Posterior vena cava (tissue), 2 donors: Measurements from ENCODE around the gene SLC25A33. TPM values are rescaled to one million over a fixed set of nuclear protein-coding genes. Genes with fewer than 3 reads are reported as not detected.
"Not testable (repeated sequence)": the region's sequence is repeated elsewhere in the genome, so short reads cannot be mapped to it uniquely, and the experiment has no call there.

Experiments used
- DNase-seq: peaks from one replicate; pipeline ENCODE4 v3.0.0-alpha.2; 2020; ENCODE audit warnings: low spot score
- intact Hi-C, 2 donors: fragments of 100-400 bp; cut with DNase I; formaldehyde crosslinking; loops; one replicate each; pipeline versions ENCODE4 v1.14.1 to v1.14.2; 2022 to 2023
- total RNA-seq, 2 donors: library from RNA; stranded (reverse); fragmentation: NEBNext Ultra II Directional; extraction: Animal tissue kit (Norgen Biotek cat#: 25700); gene quantifications; one replicate each; pipeline ENCODE4 v1.2.1, GENCODE V29; 2021
- donor health status: DM: yes; HTN: yes; CAD: no.
- donor health status: DM: yes; HTN: yes; CAD: no.

The SLC25A33 gene
- total RNA-seq, 2 donors from 2014 or later = 2.3 to 4.5 TPM

- intact Hi-C loops = no loop called here
- DNase-seq = no peak
Measured at GRCh38 chr1:9612162-9612845, 73.0 kb downstream of the SLC25A33 start.

- no peak for DNase-seq
- intact Hi-C loops = no loop called here
Measured at GRCh38 chr1:9612871-9613624, 73.8 kb downstream of the SLC25A33 start.

GRCh38 chr1:9613625-9614299, 74.5 kb downstream of the SLC25A33 start:
- no peak for DNase-seq
- intact Hi-C loops = no loop called here

- DNase-seq = no peak
- intact Hi-C loops = no loop called here
Measured at GRCh38 chr1:9615316-9616063, 76.2 kb downstream of the SLC25A33 start.

DNA sequence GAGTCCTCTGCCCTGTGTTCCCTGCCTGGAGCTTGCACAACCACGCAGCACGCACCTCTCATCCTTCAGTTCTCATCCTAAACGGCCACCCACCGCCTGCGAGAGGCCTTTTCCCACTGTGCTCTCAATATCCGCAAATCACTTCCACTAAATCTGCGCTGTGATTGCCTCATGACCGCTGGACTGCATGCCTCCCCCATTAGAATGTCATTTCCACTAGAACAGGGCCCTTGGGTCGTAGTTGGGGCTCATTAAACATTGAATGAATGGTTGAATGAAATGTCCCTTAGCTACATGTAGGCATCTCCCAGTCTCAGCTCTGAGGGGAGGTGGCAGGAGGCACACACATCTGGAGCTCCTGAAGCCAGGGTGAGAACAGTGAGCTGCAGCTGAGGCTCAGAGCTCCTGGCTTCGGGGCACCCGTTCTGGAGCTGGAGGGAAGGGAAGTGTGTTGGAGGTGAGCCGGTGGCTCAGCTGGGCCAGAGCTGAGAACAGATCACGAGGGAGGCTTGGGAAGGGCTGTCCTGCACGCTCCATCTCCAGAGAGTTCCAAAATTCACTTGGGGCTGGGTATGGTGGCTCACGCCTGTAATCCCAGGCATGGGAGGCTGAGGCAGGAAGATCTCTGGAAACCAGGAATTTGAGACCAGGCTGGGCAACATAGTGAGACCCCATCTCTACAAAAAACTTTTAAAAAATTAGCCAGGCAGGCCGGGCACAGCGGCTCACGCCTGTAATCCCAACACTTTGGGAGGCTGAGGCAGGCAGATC, 79.8 kb downstream of the SLC25A33 start:
- intact Hi-C loops = no loop called here
- no peak for DNase-seq

DNA sequence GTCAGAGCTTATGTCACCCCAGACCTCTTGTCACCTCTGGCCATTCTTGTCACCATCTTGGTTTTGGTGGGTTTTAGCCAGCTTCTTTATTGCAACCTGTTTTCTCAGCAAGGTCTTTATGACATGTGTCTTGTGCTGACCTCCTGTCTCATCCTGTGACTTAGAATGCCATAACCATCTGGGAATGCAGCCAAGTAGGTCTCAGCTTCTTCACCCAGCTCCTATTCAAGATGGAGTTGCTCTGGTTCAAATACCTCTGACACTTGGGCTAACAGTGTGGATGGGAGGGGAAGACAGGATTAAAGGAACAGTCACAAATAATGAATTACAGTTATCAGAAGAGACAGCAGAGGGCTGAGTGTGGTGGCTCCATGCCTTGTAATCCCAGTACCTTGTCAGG, 81.8 kb downstream of the SLC25A33 start:
- intact Hi-C loops = no loop called here
- no peak for DNase-seq

GRCh38 chr1:9624081-9624480, 84.8 kb downstream of the SLC25A33 start:
- no peak for DNase-seq
- intact Hi-C loops = no loop called here

GRCh38 chr1:9625030-9625429, 85.8 kb downstream of the SLC25A33 start:
- DNase-seq, intact Hi-C loops: not testable (repeated sequence)

DNA sequence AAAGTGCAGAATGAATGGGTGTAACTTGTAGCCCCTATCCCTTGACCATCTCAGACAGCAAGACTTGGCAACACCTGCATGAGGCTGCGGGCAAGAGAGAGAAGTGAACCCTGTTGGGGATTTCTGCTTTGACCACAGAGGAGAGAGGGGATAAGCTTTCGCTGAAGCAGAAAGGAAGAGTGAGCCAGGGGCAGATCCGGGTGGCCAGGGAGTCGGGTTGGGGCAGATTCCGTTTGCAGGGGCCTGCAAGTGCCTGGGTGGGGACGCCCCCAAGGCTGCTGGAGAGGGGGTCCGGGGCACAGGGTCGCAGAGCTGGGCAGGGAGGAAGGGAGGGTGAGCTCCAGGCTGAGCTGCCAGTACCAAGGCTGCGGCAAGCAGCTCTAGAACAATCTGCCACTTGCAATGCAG, 86.9 kb downstream of the SLC25A33 start:
- intact Hi-C loops = no loop called here
- no peak for DNase-seq

GRCh38 chr1:9628541-9629444, 89.5 kb downstream of the SLC25A33 start:
- intact Hi-C loops = loop anchor here in 1 of 2 donors (2.0 kb wide), 1 partner anchor 238 kb away; no protein-coding TSS in a partner anchor
- DNase-seq = no peak

DNA sequence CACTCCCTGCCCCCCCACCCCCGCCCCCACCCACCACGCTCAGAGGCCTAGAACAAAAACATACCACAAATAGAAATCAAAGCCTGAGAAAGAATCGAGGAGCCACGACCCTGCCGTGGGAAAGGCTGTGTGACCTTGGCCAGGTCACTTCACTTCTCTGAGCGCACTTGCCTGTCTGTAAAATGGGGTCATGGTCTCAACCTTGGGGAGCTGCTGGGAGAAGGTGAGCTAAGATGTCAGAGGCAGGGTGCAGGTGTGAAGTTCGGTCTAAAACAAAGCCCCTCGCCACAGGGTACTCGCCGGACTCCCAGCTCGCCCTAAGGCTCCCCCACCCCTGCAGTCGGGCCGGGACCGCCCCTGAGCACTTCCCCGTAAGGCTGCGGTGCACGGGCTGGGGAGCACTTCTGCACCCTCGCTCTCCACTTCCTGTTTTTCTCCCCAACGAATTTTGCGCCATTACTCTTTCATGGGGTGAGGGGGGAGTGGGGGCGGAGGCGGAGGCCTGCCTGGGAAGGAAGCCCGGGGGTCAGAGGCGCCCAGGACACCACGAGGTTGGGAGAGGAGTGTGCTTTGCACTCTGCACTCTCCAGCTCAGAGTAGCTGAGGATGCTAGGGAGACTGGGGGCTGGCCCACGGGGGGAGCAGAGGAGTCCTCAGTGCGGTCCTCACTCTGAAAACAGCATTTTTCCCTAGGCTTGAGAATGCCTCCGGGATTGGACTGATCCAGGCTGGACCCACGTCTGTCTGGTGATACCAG, 90.4 kb downstream of the SLC25A33 start:
- intact Hi-C loops = loop anchor here in 1 of 2 donors (2.0 to 5.0 kb wide), 2 partner anchors 43 to 237 kb away; no protein-coding TSS in a partner anchor
- DNase-seq = peak; percentile 89

DNA sequence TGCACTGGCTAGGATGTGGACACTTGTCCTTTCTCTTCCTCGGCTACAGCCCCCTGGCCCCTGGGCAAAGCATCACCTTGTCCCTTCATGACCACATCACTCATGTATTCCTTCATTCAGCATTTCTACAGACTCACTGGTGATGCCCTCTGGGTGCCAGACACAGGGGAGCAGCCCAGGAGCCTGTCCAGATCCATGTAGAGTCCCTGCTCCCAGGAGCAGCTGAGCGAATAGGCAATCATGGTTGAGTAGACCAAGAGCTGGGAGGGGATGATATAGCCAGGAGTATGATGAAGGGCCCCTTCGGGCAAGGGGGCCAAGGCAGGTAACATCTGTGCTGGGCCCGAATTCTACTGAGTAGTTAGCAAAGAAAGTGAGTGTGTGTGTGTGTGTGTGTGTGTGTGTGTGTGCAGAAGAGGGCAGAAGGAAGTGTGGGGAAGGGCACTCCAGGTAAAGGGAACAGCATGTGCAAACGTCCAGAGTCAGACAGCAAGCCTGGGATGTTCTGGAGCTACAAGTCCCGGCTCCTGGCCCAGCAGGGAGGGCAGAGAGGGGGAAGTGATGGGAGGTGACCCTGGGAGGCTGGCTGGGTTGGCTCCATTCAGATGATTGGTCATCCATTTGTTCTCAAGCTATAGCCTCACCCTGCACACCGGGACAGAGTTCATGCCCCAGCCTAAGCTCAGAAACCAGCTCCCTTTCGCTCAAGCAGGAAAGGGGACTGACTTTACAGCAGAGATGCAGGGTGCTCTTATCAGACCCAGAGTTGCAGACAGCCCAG, 91.3 kb downstream of the SLC25A33 start:
- intact Hi-C loops = loop anchor here in 1 of 2 donors (5.0 kb wide), 1 partner anchor 42 kb away; no protein-coding TSS in a partner anchor
- DNase-seq = no peak

- DNase-seq = no peak
- intact Hi-C loops = loop anchor here in 1 of 2 donors (5.0 kb wide), 1 partner anchor 41 kb away; no protein-coding TSS in a partner anchor
Measured at GRCh38 chr1:9631613-9632012, 92.3 kb downstream of the SLC25A33 start.

DNA sequence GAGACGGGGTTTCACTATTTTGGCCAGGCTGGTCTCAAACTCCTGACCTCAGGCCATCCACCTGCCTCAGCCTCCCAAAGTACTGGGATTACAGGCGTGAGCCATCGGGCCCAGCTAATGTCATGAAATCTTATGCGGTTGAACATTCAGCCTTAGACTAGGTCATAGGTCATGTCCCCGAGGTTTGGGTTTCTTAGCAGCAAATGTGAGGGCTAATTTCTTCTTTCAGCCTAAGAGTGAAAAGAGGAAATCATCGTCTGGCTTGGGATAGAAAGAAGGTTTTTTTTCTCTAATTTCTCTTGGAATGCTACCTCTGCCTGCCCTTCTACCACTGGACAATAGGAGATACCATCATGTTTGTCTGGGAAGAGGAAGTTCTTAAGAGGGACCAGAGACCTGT, 94.2 kb downstream of the SLC25A33 start:
- intact Hi-C loops = loop anchor here in 1 of 2 donors (5.0 kb wide), 1 partner anchor 39 kb away; no protein-coding TSS in a partner anchor
- no peak for DNase-seq

DNA sequence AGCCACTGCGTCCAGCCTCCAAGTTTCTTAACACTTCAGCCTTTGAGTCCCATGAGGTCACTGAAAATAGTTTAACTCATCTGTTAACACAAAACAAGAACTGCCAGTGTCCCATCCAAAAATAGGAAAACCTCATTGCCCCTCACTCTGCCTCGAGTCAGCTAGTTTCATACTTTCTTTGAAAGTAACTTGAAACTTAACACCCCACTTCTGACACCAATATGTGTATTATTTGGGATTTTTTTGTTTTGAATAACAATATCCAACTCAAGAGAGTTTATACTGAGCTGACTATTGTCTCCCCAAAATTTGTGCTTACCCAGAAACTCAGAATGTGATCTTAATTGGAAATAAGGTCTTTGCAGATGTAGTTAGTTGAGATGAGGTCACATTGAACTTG, 95.3 kb downstream of the SLC25A33 start:
- intact Hi-C loops = loop anchor here in 1 of 2 donors (5.0 kb wide), 1 partner anchor 38 kb away; no protein-coding TSS in a partner anchor
- DNase-seq = no peak
